Right kidney (tissue), 9 donors: ENCODE results near the gene OR5A1.
"Not testable (repeated sequence)": the region's sequence is repeated elsewhere in the genome, so short reads cannot be mapped to it uniquely, and the experiment has no call there.

Experiments
- DNase-seq: peaks from one replicate; pipeline ENCODE4 v3.0.0-alpha.2; 2016
- long read RNA-seq, 8 donors: transcript quantifications; one replicate each; lab custom pipeline, GENCODE V29; 2026

OR5A1 gene
- long read RNA-seq, donor 1 = 0 reads
- long read RNA-seq, donor 2 = 0 reads
- long read RNA-seq, donor 3 = 0 reads
- long read RNA-seq, donor 4 = 0 reads
- long read RNA-seq, donor 5 = 0 reads
- long read RNA-seq, donor 6 = 0 reads
- long read RNA-seq, donor 7, partial matches to known transcripts = 0 of 3 reads
- long read RNA-seq, donor 7, other reads (novel, unspliced or antisense) = 0 of 3 reads
- long read RNA-seq, donor 8 = 0 reads

GRCh38 chr11:59436169-59436568, at the start of gene OR5A1:
Gene OR5A1 (plus strand): TSS chr11:59436469. CDS start chr11:59443169, 6,700 bp downstream.
- DNase-seq = no peak

DNA sequence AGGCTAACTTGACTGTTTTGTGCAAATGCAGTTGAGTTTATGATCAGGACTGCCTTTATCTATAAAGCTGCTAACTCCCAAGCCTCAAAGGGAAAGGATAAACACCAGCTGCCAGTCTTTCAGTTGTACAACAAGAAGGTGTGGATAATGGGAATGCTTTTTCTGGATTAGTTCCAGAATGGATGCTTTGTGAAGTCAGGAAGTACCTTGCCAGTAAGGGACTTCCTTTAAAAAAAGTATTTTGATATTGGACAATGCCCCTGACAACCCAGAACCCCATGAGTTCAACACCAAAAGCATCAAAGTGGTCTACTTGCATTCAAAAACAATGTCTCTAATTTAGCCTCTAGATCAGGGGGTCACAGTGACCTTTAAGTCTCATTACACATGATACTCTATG, 42.1 kb upstream of the OR5A1 start:
- DNase-seq = no peak

DNA sequence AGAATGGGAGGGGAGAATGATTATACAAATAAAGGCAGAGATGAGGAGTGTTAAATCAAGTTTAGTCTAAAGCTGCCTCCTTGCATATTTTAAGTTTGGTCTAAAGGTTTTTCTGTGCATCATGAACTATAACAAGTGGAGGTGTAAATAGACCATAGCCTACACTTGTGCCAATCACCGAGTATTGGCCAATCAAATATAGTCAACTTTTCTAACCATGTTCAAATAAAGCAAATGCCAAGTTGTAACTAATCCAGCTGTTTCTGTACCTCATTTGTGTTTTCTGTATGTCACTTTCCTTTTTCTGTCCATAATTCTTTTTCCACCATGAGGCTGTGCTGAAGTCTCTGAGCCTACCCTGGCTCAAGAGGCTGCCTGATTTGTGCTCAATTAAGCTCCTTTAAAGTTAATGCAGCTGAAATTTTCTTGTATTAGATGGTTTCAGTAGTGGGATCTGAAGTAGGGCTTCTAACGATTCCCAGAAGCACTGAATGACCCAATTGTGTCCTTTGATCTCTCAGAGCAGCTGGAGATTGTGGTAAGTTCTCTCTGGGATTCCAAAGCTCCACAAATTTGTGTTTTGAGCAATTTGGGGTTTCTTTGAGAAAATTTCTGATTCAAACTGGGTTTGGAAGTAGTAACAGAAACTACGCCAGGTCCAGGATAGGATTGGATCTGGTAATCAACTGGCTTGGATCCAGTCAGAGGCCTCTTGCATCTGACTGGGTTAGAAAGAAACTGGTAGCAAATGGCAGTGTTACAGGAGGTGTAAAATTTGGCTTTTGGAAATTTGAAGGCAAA, 35.6 kb upstream of the OR5A1 start:
- no peak for DNase-seq

DNA sequence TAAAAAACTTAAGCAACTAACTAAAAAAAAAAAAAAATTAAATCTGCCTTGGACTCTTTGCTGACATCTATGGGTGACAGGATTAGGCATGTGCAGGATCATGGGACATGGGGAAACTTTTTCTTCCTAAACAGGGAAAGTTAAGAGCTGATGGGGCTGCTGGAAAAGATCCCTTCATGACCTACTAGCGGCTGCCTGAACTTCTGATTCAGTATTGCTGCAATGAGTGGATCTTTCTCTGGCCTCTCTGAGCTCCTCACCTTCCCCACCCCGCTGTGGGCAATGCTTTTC, 35.1 kb upstream of the OR5A1 start:
- DNase-seq = no peak

- DNase-seq = no peak
Measured at GRCh38 chr11:59403546-59403945, 32.7 kb upstream of the OR5A1 start.

DNA sequence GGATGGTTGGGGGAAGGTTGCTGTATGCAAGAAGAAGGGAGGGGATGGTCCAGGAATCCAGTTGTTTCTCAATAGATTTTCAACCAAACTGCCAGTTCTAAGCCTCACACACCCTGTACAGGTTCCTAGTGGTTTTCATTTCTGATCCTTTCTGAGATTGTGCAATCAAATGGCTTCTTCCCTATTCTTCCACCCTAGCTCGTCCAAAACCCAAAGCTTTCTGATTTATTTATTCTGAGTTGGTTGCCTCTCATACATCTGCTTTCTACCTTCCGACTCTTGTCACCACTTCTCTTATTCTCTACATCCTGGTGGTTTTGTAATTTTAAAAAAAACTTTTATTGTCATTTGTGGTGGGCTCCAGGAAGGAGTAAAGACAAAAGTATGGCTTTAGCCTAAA, 22.6 kb upstream of the OR5A1 start:
- no peak for DNase-seq

GRCh38 chr11:59415111-59415510, 21.2 kb upstream of the OR5A1 start:
- DNase-seq = no peak

GRCh38 chr11:59416613-59417012, 19.7 kb upstream of the OR5A1 start:
- no peak for DNase-seq

DNA sequence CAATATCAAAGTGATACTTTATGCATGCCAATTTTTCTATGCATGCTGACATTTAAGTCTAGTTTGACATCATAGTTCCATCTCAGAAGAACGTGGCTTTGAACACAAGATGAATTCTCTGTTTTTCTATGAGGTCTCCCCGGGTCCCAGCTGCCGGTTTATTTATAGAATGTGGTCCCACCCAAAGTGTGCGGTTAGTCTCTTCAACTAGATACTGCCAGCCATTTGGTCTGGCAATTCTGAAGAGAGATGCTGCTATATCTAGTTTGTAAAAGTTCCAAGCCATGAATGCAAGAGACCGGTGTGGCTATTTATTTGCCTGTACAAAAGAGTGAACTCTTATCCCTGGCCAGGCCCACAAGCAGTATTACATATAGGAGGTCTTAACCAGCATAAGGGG, 19.2 kb upstream of the OR5A1 start:
- DNase-seq = no peak

- DNase-seq = no peak
Measured at GRCh38 chr11:59418156-59418555, 18.1 kb upstream of the OR5A1 start.

GRCh38 chr11:59423835-59424234, 12.4 kb upstream of the OR5A1 start:
- no peak for DNase-seq

GRCh38 chr11:59425131-59425530, 11.1 kb upstream of the OR5A1 start:
- no peak for DNase-seq

- DNase-seq = no peak
Measured at GRCh38 chr11:59426361-59427067, 9.8 kb upstream of the OR5A1 start, which contains the start of gene OR5A2. Gene OR5A2 (minus strand): TSS chr11:59426413. CDS start chr11:59422953, 3,460 bp downstream.

DNA sequence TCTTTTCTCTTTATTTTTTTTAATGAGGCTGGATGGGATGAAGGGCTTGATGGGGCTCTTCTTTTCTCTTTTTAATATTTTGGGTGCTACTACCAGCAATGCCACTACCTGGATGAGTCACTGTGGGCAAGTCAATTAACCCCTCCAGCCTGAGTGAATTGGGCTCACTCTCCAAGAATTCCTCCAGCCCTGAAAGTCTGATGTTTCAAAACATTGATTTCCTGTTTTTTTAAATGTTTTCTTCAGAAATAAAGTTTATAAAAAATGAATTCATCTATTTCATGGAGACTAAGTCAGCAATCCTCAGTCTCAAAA, 9.2 kb upstream of the OR5A1 start:
- DNase-seq = no peak

- DNase-seq = no peak
Measured at GRCh38 chr11:59429924-59430516, 6.2 kb upstream of the OR5A1 start.

- DNase-seq = no peak
Measured at GRCh38 chr11:59437770-59438169, 1.5 kb downstream of the OR5A1 start.

GRCh38 chr11:59445624-59446023, 9.4 kb downstream of the OR5A1 start:
- DNase-seq = not testable (repeated sequence)

DNA sequence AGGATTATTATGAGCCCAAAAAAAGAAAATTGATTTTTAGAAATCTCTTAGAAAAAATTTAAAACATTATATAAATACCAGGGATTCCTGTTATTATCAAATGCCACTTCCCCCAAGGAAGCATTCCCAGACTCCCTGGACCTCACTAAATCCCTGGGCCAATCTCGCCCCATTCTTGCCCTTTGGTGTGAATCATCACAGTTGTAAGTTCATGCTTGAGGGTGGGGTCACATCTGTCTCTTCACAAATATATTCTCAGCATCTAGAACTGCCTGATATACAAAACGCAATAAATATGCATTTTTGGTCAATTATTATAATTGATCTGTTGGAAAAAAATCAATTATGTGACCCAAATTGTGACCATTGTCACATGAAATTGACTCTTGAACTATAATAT, 12.2 kb downstream of the OR5A1 start:
- DNase-seq = no peak

DNA sequence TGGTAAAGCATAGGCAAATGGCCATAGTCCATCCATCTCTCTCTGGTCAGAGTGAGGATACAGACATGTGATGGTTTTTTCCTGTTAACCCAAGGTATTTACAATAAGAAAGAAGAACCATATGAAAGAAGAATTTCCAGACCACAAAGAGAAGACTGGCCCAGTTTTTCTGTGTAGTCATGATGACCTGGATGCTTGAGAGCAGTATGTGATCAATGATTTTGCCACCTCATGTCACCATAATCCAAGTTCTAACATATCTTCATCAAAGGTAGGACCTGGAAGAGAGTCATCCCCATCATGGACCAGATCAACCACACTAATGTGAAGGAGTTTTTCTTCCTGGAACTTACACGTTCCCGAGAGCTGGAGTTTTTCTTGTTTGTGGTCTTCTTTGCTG, 20.4 kb downstream of the OR5A1 start, which contains the start of gene OR4D6:
OR4D6 (plus strand) TSS at position 301 of the 400 bp plus-strand sequence; CDS start at position 301, 0 bp downstream.
- no peak for DNase-seq

DNA sequence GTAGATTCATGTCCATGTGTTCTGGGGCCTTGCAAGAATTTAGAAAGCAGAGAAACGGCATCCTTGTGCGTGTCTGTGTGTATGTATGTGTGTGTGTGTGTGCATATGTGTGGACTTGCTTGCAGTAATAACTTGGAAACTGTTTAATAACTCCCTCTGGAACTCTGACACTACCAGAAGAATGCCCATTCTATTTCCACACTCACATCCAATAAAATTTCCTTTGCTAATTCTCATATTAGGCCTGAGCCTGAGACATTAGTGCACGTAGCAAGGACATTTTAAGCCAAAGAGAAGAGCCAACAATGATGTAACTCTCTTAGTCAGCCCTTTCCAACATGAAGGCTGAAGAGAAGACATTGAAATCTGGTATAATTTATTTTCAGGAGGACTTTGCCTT, 23.6 kb downstream of the OR5A1 start:
- DNase-seq = no peak

DNA sequence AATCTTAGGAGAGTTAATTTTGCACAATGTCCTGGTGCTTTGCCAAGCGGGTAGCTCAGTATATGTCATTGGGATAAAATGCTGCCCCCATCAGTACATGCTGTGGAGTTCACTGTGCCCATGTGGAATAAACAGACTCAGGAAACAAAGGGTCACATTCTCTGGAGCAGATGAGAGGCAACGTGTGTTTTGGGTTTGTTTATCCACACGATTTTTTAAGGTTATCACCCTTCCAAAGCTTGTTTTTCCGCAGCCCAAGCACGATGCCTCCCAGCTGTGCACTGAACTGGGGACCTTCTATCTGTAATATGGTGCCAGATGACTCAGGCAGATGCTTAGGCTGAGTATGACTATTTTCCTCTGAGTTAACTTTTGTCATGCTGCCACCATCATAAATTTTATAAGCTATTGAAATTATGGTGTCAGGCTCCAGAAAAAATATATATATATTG, 26.9 kb downstream of the OR5A1 start:
- DNase-seq = peak; percentile 9

- DNase-seq = no peak
Measured at GRCh38 chr11:59473015-59473414, 36.7 kb downstream of the OR5A1 start, which contains the start of gene OR4D10. Gene OR4D10 (plus strand): TSS chr11:59473315. CDS start chr11:59477430, 4,115 bp downstream.

- no peak for DNase-seq
Measured at GRCh38 chr11:59475176-59475575, 38.9 kb downstream of the OR5A1 start.
